ENCODE measurements around the gene ZNF536. TPM values are rescaled to one million over a fixed set of nuclear protein-coding genes. Genes with fewer than 3 reads are reported as not detected.
A peak's percentile ranks its signal among the peaks of the same experiment; 100 is the strongest.
"Not testable (repeated sequence)": the region's sequence is repeated elsewhere in the genome, so short reads cannot be mapped to it uniquely, and the experiment has no call there.

ZNF536 gene
- polyA plus RNA-seq, 5 donors = 2.6 to 4.7 (median 4.3) TPM

DNA sequence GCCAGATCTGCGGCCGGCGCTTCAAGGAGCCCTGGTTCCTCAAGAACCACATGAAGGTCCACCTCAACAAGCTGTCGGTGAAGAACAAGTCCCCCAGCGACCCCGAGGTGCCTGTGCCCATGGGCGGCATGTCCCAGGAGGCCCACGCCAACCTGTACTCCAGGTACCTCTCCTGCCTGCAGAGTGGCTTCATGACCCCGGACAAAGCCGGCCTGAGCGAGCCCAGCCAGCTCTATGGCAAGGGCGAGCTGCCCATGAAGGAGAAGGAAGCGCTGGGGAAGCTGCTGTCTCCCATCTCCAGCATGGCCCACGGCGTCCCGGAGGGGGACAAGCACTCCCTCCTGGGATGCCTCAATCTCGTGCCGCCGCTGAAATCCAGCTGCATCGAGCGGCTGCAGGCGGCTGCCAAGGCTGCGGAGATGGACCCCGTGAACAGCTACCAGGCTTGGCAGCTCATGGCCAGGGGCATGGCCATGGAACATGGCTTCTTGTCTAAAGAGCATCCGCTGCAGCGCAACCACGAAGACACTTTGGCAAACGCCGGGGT lies 72.6 kb downstream of the ZNF536 start:
- DNase-seq = no peak

DNA sequence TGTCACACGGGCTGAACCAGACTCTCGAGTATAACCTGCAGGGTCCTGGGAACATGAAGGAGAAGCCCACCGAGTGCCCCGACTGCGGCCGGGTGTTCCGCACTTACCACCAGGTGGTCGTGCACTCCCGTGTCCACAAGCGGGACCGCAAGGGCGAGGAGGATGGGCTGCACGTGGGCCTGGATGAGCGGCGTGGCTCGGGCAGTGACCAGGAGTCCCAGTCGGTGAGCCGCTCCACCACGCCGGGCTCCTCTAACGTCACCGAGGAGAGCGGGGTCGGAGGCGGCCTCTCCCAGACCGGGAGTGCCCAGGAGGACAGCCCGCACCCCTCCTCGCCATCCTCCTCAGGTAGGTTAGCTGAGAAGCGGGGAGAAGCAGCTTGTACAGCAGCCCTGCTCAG lies 73.2 kb downstream of the ZNF536 start:
- DNase-seq = no peak

- not testable (repeated sequence) for DNase-seq
Observed at GRCh38 chr19:30446120-30446519, 73.9 kb downstream of the ZNF536 start.

DNA sequence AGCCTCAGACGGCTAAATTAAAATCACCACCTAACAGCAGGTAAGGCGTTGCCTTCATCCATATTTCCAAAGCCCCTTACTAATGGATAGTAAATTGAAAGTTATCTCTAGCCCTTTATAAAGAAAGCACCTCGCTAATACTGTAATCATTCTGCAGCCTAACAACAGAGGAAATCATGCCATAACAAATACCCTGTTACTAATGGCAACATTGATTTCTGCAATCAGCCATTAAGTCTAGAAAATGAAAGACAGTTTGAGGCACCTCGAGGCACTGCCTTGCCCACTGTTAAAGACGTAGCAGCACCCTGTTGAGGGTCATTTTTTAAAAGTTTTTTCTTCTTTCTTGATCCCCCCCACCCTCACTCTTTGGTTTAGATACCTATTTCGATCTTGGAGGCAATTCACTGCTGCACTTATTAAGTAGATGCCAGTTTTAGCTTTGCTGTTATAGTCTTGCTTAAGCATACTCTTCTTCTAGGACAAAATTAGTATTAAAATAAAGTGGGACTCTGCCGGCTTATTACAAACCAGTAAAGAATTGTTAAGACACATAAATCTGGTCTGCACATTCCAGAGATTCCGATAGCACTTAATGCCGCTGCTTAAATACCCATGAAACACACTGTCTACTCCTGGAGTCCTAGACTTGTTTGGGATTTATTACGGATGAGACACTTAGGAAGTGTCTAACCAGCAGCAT lies 74.8 kb downstream of the ZNF536 start:
- no peak for DNase-seq

DNA sequence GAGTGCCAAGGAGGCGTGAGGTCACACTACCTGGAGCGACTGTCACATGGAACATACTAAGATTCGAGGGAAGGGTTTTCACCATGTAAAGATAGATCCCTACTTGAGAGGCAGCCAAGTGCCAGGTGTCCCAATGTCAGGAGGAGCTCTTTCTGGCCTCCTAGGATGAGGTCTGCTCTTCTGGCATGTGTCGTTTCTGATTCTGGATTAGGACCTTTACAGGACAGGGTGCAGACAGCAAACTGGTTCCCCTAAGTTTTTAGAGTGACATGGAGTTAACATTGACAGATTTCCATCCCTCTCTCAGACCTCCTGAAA lies 75.3 kb downstream of the ZNF536 start:
- DNase-seq = no peak

- DNase-seq = no peak
Observed at GRCh38 chr19:30448386-30449077, 76.3 kb downstream of the ZNF536 start.

DNA sequence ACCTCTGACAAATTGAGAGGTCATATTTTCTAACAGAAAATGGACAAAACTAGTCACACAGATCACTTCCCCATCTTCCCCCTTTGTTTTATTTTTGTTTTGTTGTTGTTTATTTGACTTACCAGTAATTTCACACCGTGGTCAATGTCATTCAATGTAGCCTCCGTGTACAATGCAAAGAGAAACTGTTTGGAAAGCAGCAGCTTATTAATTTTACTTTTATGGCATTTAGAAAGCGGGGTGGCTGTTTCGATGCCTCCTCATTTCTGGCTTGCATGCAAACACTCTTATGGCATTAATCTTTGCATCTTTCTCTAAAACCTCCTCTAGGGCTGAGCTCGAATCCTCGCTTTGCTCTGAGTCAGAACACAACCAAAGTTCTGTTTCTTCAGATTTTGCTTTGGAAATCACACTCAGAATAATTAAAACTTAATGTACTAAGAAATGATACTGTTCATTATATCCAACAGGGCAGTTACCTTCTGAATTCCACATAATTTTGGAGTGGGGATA lies 77.0 kb downstream of the ZNF536 start:
- DNase-seq = no peak

- no peak for DNase-seq
Observed at GRCh38 chr19:30449673-30450072, 77.5 kb downstream of the ZNF536 start.

- DNase-seq = peak; percentile 82 to 88
Observed at GRCh38 chr19:30450100-30450499, 77.9 kb downstream of the ZNF536 start.

DNA sequence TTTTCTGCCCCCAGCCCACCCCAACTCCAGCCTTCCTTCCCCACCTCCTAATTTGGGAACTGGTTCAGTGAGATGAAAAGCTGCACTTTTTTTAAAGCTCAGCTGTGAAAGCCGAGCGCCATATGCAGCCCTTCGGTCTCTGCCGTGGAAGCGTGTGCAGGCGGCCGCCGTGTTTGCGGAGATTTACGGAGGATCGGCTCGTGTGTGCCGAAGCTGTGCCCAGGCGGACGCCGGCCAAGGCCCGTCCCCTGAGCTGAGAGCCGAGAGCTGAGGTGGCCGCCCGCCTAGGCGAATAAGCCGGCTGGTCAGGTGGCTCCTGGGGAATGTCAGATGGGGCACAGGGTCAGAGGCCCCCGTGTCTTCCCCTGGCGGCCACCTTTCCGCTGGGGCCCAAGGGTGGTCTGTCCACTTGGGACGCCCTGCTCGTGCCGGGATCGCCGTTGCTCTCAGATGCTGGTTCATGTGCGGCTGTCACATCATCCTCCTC lies 78.7 kb downstream of the ZNF536 start:
- no peak for DNase-seq

- DNase-seq = no peak
Observed at GRCh38 chr19:30452931-30453330, 80.7 kb downstream of the ZNF536 start.

DNA sequence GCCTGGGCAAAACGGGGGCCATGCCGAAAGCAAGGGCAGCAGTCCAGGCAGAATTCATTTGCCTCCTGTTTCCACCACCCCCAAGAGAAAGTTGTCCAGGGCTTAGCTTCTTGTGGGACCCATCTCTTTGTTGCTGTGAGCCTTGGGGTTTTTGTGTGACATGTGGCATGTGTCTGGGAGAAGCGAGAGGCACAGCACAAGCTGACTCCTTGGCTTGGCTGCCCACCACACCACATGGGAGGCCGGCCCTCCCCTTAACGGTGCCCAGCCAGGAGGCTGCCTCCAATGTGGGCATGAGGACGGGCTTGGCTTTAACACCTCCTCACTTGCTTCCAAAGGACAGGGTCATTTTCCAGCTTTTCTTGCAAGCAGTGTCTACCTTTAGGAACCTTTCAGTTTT lies 81.6 kb downstream of the ZNF536 start:
- no peak for DNase-seq

DNA sequence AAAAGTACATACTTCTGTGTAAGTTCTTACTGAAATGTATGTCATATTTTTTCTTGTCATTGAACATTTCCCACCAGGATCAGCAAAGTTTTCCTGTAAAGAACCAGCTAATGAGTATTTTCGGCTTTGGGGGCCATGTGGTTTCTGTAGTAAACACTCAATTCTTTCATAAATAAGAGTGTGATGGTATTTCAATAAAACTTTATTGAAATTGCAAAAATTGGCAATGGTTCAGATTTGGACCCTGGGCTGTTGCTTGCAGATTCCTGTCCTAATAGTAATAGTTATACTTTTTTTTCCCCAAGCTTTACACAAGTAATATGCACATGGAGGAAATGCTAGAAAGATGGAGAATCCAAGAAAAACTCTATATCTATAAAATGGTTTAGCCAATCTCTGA lies 83.7 kb downstream of the ZNF536 start:
- no peak for DNase-seq

DNA sequence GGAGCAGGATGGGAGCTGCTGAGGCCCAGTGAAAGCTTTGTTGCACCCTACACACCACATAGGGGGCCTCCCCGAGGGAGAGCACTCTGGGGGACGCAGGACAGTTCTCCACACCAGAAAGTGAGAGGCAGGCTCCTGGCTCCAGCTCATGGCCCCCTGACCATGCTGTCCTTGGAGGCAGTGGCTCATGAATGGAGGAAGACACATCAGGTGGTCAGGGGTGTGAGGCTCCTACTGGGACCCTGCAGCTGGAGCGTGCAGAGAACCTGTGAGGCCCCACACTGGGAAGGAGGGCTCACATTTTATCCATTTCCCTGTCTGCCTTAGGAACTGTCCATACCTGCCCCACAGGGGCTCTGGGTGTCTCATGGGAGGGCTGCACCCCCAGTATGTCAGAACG lies 85.3 kb downstream of the ZNF536 start:
- no peak for DNase-seq

DNA sequence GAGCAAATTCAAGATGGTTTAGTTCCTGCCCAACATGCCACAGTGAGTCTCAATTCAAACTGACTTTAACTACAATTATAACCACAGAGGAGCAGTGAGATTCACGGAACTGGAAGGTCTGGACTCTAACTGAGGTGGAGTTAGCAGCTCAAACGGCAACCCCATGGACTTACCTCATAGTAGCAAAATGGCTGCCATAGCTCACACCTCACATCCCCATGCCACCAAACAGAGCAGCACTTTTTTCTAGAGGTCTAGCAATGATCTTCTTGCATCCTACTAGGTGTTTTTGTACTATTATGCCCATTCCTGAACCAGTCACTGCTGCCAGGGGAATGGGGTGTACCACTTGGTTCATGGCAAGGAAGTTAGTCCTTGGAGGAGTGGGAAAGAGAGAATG lies 87.7 kb downstream of the ZNF536 start:
- no peak for DNase-seq

DNA sequence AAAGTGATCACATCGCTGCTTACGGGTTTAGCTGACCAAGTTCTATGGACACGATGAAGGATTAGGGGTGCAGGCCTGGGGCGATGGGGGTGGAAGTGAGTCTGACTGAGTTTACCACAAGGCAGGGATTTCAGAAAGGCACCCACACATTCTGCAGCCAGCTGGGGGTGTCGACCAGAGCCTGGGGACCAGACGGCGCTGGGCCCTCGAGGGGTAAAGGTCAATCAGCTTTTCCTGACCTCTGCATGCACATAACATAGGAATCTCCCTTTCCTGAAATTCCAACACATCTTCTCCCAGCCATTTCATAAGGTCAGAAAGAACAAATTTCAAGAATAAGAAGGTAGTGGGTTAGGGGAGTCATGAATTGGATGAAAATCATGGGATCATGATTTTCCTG lies 92.0 kb downstream of the ZNF536 start:
- no peak for DNase-seq

- not testable (repeated sequence) for DNase-seq
Observed at GRCh38 chr19:30466598-30466997, 94.4 kb downstream of the ZNF536 start.

DNA sequence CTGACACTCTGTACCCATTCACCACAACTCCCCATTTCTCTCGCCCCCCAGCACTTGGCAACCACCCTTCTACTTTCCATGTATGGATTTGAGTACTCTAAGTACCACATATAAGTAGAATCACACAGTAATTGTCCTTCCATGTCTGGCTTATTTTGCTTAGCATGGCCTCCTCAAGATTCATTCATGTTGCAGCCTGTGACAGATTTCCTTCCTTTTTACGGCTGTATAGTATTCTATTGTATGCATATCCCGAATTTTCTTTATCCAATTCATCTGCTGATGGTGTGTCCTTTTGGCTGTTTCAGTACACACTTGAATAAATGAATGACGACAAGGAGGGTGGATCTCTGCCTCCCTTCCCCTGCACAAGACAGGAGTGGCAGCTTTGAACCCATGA lies 95.1 kb downstream of the ZNF536 start:
- DNase-seq = no peak

- no peak for DNase-seq
Observed at GRCh38 chr19:30469774-30470173, 97.6 kb downstream of the ZNF536 start.

- DNase-seq = no peak
Observed at GRCh38 chr19:30471441-30471840, 99.3 kb downstream of the ZNF536 start.

DNA sequence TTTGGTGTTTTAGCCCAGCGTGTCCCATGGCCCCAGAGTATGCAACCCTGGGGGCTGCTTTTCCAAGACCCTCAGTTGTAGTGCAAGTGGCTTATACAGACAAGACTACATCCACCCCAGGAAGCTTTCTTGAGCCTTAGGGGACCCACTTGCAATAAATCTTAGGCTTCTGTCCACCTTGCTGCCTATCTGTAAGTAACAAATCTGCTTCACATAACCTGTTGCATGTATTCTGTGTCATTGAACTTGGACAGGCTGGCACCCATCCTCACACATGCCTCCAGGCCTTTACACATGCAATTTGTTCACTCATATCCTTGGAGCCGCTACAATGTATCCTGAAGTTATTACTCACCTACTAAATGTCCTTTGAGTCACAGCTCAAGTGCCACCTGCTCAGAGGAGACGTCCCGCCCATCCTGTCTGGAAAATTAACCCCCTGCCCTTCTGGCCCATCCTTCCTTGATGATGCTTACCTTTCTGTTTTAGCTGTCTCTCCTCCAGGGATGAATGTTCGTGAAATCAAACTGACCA lies 101.2 kb downstream of the ZNF536 start:
- DNase-seq = no peak

GRCh38 chr19:30476997-30477396 lies 104.8 kb downstream of the ZNF536 start:
- no peak for DNase-seq

DNA sequence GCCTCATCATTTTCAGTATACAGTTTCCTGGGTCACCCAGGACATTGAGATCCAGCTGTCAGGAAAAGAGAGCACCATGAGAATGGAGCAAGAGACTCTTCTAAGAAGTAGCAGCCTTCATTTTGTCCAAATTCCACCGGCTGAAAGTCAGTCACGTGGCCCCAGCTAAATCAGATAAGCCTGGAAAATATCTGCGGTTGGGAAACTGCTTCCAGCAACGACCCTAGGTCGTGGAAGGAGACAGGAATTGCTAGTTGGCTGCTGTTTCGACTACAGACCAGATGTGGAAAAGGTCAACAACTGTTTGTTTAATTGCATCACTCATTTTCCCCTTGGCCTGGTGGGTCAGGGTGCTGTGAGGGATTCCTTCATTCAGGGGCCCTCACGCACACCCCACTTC lies 107.0 kb downstream of the ZNF536 start:
- DNase-seq = peak; percentile 23 to 46
